HepG2 (cell line): Measurements from ENCODE around the gene KLF7. TPM values are rescaled to one million over a fixed set of nuclear protein-coding genes. Genes with fewer than 3 reads are reported as not detected.

ENCODE experiments used
- EP300 ChIP-seq, 3 experiments: sonication (generic) in 1 of 3; formaldehyde crosslinking in 1 of 3; IDR thresholded peaks; 2 replicates each; pipeline versions ENCODE4 v1.5.1 to v1.6.1; 2011 to 2020; ENCODE audit warnings: low read depth in 2 of 3, low read length in 2 of 3, borderline replicate concordance in 1 of 3, improper control_type of control experiment in 1 of 3, mild to moderate bottlenecking in 1 of 3, missing genetic modification reagents in 1 of 3, moderate library complexity in 1 of 3
- MAZ ChIP-seq, 2 experiments: sonication (generic) in 1 of 2; formaldehyde crosslinking in 1 of 2; IDR thresholded peaks; 2 replicates each; pipeline versions ENCODE4 v1.5.0 to v1.6.1; 2012 to 2020; ENCODE audit warnings: low read depth in 2 of 2, mild to moderate bottlenecking in 2 of 2, borderline replicate concordance in 1 of 2, improper control_type of control experiment in 1 of 2, low read length in 1 of 2, missing genetic modification reagents in 1 of 2, moderate library complexity in 1 of 2
- RBM39 ChIP-seq: fragments of 200-400 bp; formaldehyde crosslinking; IDR thresholded peaks from one replicate; pipeline ENCODE4 v1.6.1; 2018; ENCODE audit warnings: antibody characterized with exemption, mild to moderate bottlenecking, low read depth, low read length; ENCODE audit not compliant: poor library complexity, severe bottlenecking
- TERF1 ChIP-seq: sonication (generic); formaldehyde crosslinking; IDR thresholded peaks from 2 replicates; pipeline ENCODE4 v1.8.0; 2022; ENCODE audit warnings: mild to moderate bottlenecking, missing genetic modification reagents, moderate library complexity
- polyA plus RNA-seq, 8 experiments: library from polyadenylated mRNA; depleted of rRNA in 3 of 8; stranded (reverse) in 7 of 8; unstranded in 1 of 8; fragments of >200 nt; fragmentation: Illumina TruSeq in 4 of 8; extraction: Trizol in 4 of 8; gene quantifications; 2 replicates each; pipeline versions ENCODE4 v1.2.1 to v1.2.3, GENCODE V29; 2011 to 2016; ENCODE audit warnings: low read depth in 4 of 8, missing spikeins in 1 of 8, mixed read lengths in 1 of 8; ENCODE audit not compliant: insufficient read depth in 1 of 8
- total RNA-seq, 5 experiments: library from RNA; depleted of rRNA; stranded (reverse); fragments of >200 nt; fragmentation: Illumina TruSeq; extraction: Trizol; gene quantifications; 2 replicates each; pipeline ENCODE4 v1.2.3, GENCODE V29; 2016; ENCODE audit warnings: low read depth in 1 of 5
- TF ChIP-seq, protein P1 (sequence below), 2 experiments: sonication (generic) in 1 of 2; formaldehyde crosslinking in 1 of 2; IDR thresholded peaks; 2 replicates each; pipeline versions ENCODE4 v1.4.0 to v1.6.1; 2018 to 2020; ENCODE audit warnings: missing genetic modification reagents in 2 of 2, borderline replicate concordance in 1 of 2, low read depth in 1 of 2, mild to moderate bottlenecking in 1 of 2, missing biosample characterization in 1 of 2
- TF ChIP-seq, protein P2 (sequence below): IDR thresholded peaks from 2 replicates; pipeline ENCODE4 v1.6.1; 2012; ENCODE audit warnings: inconsistent platforms

The KLF7 gene
- total and polyA plus RNA-seq, 2 of the 13 experiments (the other 11 are each of a cell fraction or from before 2014, with no cell fraction given) = 2.6 to 5.4 TPM

DNA sequence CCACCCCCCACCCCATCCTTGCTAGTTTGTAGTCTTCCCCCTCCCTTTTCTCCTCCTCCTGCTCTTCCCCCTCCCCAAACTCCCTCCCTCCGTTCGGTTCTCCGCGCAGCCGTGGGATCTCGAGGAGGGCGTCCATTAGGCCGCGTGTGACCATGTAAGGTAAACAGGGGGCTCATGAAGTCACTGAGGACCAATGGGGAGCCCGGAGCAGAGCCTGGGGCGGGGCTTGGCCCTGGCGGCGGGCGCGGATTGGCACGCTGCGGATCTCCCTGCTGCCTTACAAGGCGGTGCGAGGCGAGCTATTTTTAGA is 246 bp upstream of the KLF7 start (continued):
- TF ChIP-seq, protein P1, sequence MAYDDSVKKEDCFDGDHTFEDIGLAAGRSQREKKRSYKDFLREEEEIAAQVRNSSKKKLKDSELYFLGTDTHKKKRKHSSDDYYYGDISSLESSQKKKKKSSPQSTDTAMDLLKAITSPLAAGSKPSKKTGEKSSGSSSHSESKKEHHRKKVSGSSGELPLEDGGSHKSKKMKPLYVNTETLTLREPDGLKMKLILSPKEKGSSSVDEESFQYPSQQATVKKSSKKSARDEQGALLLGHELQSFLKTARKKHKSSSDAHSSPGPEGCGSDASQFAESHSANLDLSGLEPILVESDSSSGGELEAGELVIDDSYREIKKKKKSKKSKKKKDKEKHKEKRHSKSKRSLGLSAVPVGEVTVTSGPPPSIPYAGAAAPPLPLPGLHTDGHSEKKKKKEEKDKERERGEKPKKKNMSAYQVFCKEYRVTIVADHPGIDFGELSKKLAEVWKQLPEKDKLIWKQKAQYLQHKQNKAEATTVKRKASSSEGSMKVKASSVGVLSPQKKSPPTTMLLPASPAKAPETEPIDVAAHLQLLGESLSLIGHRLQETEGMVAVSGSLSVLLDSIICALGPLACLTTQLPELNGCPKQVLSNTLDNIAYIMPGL (CRISPR knock-in tag; IDR thresholded peaks at IDR 0.05; ENCODE audit: borderline replicate concordance in 1 of 2, low read depth in 1 of 2) = peak in 1 of 2 experiments; percentile 1; a peak in 1 of 4 replicates
- TF ChIP-seq EP300 (IDR thresholded peaks at IDR 0.05; ENCODE audit: low read depth in 2 of 2, low read length in 2 of 2) (peak in 1 of 2 experiments; percentile 27; a peak in 1 of 4 replicates), EP300 (CRISPR knock-in tag; IDR thresholded peaks at IDR 0.05; ENCODE audit: borderline replicate concordance) (no peak), MAZ (IDR thresholded peaks at IDR 0.05; ENCODE audit: borderline replicate concordance, low read depth, low read length) (peak; percentile 88), MAZ (CRISPR knock-in tag; IDR thresholded peaks at IDR 0.05; ENCODE audit: low read depth) (no peak), TERF1 (CRISPR knock-in tag) (no peak), RBM39 (peak; percentile 38)
- TF ChIP-seq, protein P2, sequence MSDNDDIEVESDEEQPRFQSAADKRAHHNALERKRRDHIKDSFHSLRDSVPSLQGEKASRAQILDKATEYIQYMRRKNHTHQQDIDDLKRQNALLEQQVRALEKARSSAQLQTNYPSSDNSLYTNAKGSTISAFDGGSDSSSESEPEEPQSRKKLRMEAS = peak; percentile 80
